ENCODE measurements around the gene MLXIP. TPM values are rescaled to one million over a fixed set of nuclear protein-coding genes. Genes with fewer than 3 reads are reported as not detected.

Gene MLXIP
- total and polyA plus RNA-seq, 9 of the 15 experiments (the other 6 are each of a cell fraction or from before 2014, with no cell fraction given), result 2.2 to 66.3 (median 18.1) TPM

- 0 out of 2 replicates have a peak, but pooled peaks have one; percentile 30 for TF ChIP-seq SMARCA4 (IDR thresholded peaks at IDR 0.05)
- peak; percentile 44; the same call in 1 of the 2 replicates for TF ChIP-seq CEBPG (CRISPR knock-in tag; IDR thresholded peaks at IDR 0.05)
- TF ChIP-seq CEBPG (tag; conservative IDR thresholded peaks at IDR 0.05 in 1 of 2, IDR thresholded peaks at IDR 0.05 in 1 of 2), result peak; percentile 64 to 88; a peak in 3 of 4 replicates
- TF ChIP-seq XRCC3 (IDR thresholded peaks at IDR 0.05), result no peak
- TF ChIP-seq KDM2B (CRISPR knock-in tag; IDR thresholded peaks at IDR 0.05), result 0 out of 2 replicates have a peak, but pooled peaks have one; percentile 3
- TF ChIP-seq, protein P1, sequence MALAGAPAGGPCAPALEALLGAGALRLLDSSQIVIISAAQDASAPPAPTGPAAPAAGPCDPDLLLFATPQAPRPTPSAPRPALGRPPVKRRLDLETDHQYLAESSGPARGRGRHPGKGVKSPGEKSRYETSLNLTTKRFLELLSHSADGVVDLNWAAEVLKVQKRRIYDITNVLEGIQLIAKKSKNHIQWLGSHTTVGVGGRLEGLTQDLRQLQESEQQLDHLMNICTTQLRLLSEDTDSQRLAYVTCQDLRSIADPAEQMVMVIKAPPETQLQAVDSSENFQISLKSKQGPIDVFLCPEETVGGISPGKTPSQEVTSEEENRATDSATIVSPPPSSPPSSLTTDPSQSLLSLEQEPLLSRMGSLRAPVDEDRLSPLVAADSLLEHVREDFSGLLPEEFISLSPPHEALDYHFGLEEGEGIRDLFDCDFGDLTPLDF (CRISPR knock-in tag; IDR thresholded peaks at IDR 0.05), result 0 out of 2 replicates have a peak, but pooled peaks have one; percentile 42
- 0 out of 2 replicates have a peak, but pooled peaks have one; percentile 3 for TF ChIP-seq CBFA2T3 (IDR thresholded peaks at IDR 0.05)
- peak; percentile 23 for TF ChIP-seq ARID1B (IDR thresholded peaks at IDR 0.05)
- 0 out of 2 replicates have a peak, but pooled peaks have one; percentile 14 for TF ChIP-seq GTF2A2 (tag; IDR thresholded peaks at IDR 0.05)
- no peak for TF ChIP-seq GATAD2A (IDR thresholded peaks at IDR 0.05)
- TF ChIP-seq BDP1 (IDR thresholded peaks at IDR 0.05; ENCODE audit: insufficient read depth, insufficient read length), result no peak
- TF ChIP-seq, protein P2, sequence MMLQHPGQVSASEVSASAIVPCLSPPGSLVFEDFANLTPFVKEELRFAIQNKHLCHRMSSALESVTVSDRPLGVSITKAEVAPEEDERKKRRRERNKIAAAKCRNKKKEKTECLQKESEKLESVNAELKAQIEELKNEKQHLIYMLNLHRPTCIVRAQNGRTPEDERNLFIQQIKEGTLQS (IDR thresholded peaks at IDR 0.05), result 0 out of 2 replicates have a peak, but pooled peaks have one; percentile 5
- TF ChIP-seq, protein P2 (CRISPR knock-in tag; conservative IDR thresholded peaks at IDR 0.05), result no peak
- TF ChIP-seq ZNF41 (CRISPR knock-in tag; conservative IDR thresholded peaks at IDR 0.05), result peak; percentile 97
- TF ChIP-seq, protein P3, sequence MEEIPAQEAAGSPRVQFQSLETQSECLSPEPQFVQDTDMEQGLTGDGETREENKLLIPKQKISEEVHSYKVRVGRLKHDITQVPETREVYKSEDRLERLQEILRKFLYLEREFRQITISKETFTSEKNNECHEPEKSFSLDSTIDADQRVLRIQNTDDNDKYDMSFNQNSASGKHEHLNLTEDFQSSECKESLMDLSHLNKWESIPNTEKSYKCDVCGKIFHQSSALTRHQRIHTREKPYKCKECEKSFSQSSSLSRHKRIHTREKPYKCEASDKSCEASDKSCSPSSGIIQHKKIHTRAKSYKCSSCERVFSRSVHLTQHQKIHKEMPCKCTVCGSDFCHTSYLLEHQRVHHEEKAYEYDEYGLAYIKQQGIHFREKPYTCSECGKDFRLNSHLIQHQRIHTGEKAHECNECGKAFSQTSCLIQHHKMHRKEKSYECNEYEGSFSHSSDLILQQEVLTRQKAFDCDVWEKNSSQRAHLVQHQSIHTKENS (CRISPR knock-in tag; IDR thresholded peaks at IDR 0.05), result no peak
- TF ChIP-seq BCOR (IDR thresholded peaks at IDR 0.05), result peak; percentile 29; the same call in 1 of the 2 replicates
- TF ChIP-seq RCOR1 (IDR thresholded peaks at IDR 0.05; ENCODE audit: borderline replicate concordance in 1 of 2, low read depth in 2 of 2, low read length in 2 of 2), result 0 out of 4 replicates have a peak, but pooled peaks of 1 of the 2 experiments have one; percentile 55
- peak; percentile 90 for TF ChIP-seq ZNF121 (CRISPR knock-in tag; conservative IDR thresholded peaks at IDR 0.05)
- TF ChIP-seq CEBPB (tag; IDR thresholded peaks at IDR 0.05), result peak; percentile 89
- TF ChIP-seq IRF9 (tag; IDR thresholded peaks at IDR 0.05), result peak; percentile 58; the same call in 1 of the 2 replicates
- TF ChIP-seq, protein P4, sequence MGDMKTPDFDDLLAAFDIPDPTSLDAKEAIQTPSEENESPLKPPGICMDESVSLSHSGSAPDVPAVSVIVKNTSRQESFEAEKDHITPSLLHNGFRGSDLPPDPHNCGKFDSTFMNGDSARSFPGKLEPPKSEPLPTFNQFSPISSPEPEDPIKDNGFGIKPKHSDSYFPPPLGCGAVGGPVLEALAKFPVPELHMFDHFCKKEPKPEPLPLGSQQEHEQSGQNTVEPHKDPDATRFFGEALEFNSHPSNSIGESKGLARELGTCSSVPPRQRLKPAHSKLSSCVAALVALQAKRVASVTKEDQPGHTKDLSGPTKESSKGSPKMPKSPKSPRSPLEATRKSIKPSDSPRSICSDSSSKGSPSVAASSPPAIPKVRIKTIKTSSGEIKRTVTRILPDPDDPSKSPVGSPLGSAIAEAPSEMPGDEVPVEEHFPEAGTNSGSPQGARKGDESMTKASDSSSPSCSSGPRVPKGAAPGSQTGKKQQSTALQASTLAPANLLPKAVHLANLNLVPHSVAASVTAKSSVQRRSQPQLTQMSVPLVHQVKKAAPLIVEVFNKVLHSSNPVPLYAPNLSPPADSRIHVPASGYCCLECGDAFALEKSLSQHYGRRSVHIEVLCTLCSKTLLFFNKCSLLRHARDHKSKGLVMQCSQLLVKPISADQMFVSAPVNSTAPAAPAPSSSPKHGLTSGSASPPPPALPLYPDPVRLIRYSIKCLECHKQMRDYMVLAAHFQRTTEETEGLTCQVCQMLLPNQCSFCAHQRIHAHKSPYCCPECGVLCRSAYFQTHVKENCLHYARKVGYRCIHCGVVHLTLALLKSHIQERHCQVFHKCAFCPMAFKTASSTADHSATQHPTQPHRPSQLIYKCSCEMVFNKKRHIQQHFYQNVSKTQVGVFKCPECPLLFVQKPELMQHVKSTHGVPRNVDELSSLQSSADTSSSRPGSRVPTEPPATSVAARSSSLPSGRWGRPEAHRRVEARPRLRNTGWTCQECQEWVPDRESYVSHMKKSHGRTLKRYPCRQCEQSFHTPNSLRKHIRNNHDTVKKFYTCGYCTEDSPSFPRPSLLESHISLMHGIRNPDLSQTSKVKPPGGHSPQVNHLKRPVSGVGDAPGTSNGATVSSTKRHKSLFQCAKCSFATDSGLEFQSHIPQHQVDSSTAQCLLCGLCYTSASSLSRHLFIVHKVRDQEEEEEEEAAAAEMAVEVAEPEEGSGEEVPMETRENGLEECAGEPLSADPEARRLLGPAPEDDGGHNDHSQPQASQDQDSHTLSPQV (IDR thresholded peaks at IDR 0.05), result 0 out of 2 replicates have a peak, but pooled peaks have one; percentile 35
Observed at GRCh38 chr12:122081083-122081696, 2.6 kb downstream of the MLXIP start (continued).

Measured in K562 (cell line).